Endothelial cell (in vitro differentiated cells): Measurements from ENCODE around the gene MARCHF10. TPM values are rescaled to one million over a fixed set of nuclear protein-coding genes. Genes with fewer than 3 reads are reported as not detected.

Experiments used
- DNase-seq: peaks from one replicate; pipeline ENCODE4 v3.0.0; 2021; ENCODE audit warnings: low spot score
- H3K27ac Mint-ChIP-seq: one replicate; pipeline ENCODE4 v1.8.0; 2021; ENCODE audit warnings: mixed read lengths, inconsistent platforms; ENCODE audit not compliant: unreplicated experiment
- H3K27me3 Mint-ChIP-seq: one replicate; pipeline ENCODE4 v1.8.0; 2021; ENCODE audit warnings: mild to moderate bottlenecking, moderate library complexity, mixed read lengths, inconsistent platforms; ENCODE audit not compliant: unreplicated experiment
- H3K36me3 Mint-ChIP-seq: one replicate; pipeline ENCODE4 v1.8.0; 2021; ENCODE audit warnings: mild to moderate bottlenecking, low read depth, mixed read lengths, inconsistent platforms; ENCODE audit not compliant: unreplicated experiment
- H3K4me1 Mint-ChIP-seq: one replicate; pipeline ENCODE4 v1.8.0; 2021; ENCODE audit warnings: mild to moderate bottlenecking, mixed read lengths, inconsistent platforms; ENCODE audit not compliant: unreplicated experiment
- H3K4me3 Mint-ChIP-seq: one replicate; pipeline ENCODE4 v1.8.0; 2021; ENCODE audit warnings: mild to moderate bottlenecking, mixed read lengths, inconsistent platforms; ENCODE audit not compliant: unreplicated experiment
- H3K9me3 Mint-ChIP-seq: one replicate; pipeline ENCODE4 v1.8.0; 2021; ENCODE audit warnings: mixed read lengths, inconsistent platforms; ENCODE audit not compliant: unreplicated experiment
- total RNA-seq: library from RNA; stranded (reverse); fragmentation: NEBNext Ultra II Directional; extraction: Animal tissue kit (Norgen Biotek cat#: 25700); gene quantifications from one replicate; pipeline ENCODE4 v1.2.1, GENCODE V29; 2021; ENCODE audit not compliant: unreplicated experiment
- TF ChIP-seq, protein P1 (sequence below): fragments of 200-600 bp; sonication (generic); IDR thresholded peaks from one replicate; pipeline ENCODE4 v1.5.0; 2021; ENCODE audit warnings: antibody characterized with exemption; ENCODE audit not compliant: unreplicated experiment

The MARCHF10 gene
- total RNA-seq, 1 donor from 2014 or later, result not detected

DNA sequence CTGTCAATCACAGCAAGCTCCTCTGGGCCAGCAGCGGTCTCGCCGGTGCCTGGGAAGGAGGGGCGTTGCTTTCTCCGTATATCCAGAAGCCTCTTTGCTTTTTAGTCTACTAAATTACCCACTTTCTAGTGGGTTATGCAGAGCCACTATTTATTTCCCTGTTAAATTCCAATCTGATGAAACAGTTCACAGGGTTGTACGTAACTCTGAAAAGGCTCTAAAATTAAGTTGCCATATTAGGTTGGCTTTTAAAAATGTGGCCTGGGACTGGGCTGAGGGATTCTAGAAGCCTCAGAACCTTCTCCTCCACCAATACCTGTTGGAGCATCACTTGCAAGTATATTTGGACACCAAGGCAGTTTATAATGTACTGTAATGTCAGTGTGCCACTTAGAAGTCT lies 27.2 kb downstream of the MARCHF10 start:
- H3K9me3 Mint-ChIP-seq, result no peaks in the 10 kb centered on the region
- TF ChIP-seq, protein P1, sequence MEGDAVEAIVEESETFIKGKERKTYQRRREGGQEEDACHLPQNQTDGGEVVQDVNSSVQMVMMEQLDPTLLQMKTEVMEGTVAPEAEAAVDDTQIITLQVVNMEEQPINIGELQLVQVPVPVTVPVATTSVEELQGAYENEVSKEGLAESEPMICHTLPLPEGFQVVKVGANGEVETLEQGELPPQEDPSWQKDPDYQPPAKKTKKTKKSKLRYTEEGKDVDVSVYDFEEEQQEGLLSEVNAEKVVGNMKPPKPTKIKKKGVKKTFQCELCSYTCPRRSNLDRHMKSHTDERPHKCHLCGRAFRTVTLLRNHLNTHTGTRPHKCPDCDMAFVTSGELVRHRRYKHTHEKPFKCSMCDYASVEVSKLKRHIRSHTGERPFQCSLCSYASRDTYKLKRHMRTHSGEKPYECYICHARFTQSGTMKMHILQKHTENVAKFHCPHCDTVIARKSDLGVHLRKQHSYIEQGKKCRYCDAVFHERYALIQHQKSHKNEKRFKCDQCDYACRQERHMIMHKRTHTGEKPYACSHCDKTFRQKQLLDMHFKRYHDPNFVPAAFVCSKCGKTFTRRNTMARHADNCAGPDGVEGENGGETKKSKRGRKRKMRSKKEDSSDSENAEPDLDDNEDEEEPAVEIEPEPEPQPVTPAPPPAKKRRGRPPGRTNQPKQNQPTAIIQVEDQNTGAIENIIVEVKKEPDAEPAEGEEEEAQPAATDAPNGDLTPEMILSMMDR, result no peak
- H3K4me1 Mint-ChIP-seq, result no peaks in the 10 kb centered on the region
- H3K4me3 Mint-ChIP-seq, result no peak overlapping the region
- no peak for DNase-seq
- H3K36me3 Mint-ChIP-seq, result no peaks in the 10 kb centered on the region
- no peak overlapping the region for H3K27ac Mint-ChIP-seq
- no peaks in the 10 kb centered on the region for H3K27me3 Mint-ChIP-seq

DNA sequence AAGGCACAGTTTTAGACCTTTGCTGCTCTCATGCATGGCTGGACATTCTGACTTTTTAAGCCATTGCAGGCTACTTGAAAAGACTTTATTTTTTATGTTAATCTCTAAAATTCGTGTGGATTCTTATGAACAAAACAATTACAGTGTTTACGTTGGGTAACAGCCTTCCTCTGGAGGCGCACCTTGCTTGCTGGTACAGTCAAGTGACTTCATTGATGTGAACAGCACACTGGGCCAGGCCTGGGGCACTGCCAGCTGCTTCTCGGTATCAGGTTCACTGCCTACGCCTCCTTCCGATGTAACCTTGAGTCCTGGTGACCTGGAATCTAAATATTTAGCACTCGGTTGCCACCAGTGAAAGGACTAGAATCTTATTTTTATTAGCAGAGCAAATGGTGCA lies 27.8 kb downstream of the MARCHF10 start:
- H3K4me3 Mint-ChIP-seq, result no peak overlapping the region
- H3K27ac Mint-ChIP-seq, result no peak overlapping the region
- no peak for DNase-seq
- no peaks in the 10 kb centered on the region for H3K36me3 Mint-ChIP-seq
- TF ChIP-seq, protein P1, result no peak
- H3K27me3 Mint-ChIP-seq, result no peaks in the 10 kb centered on the region
- H3K4me1 Mint-ChIP-seq, result no peaks in the 10 kb centered on the region
- H3K9me3 Mint-ChIP-seq, result no peaks in the 10 kb centered on the region

DNA sequence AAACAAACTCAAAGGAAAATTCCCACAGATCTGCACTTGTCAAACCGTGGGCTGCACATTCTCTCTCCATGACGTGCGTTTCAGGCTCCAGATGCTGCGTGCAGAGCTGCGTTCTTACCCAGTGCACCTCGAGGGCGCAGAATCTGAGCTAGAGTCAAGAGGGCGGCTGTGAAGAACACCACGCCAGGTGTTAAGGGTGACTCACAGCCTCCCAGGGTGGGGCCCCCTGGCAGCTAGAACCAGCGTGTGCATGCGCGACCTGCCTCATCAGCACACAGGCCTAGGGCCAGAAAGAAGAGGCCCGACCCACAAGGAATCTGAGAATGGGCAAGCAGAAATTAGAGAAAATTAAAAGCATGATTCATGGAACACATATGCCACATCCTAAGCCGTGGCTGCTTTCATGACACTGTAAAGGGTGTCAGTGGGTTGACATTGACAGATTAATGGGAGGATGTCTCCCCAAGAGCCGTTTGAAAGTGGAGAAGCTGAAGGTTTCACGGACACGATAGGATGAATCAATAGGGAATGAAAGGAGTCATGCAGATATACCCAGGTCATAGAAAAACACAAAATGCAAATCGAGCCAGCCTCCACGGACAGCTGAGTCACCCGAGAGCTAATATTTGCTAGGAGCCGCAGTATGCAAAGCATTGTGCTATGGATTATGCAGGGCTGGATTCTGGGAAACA lies 29.0 kb downstream of the MARCHF10 start:
- TF ChIP-seq, protein P1, result no peak
- H3K9me3 Mint-ChIP-seq, result no peaks in the 10 kb centered on the region
- peaks cover under 1% of the 10 kb centered on the region for H3K27me3 Mint-ChIP-seq
- H3K27ac Mint-ChIP-seq, result no peak overlapping the region
- H3K36me3 Mint-ChIP-seq, result no peaks in the 10 kb centered on the region
- H3K4me3 Mint-ChIP-seq, result no peak overlapping the region
- H3K4me1 Mint-ChIP-seq, result no peaks in the 10 kb centered on the region
- DNase-seq, result no peak

DNA sequence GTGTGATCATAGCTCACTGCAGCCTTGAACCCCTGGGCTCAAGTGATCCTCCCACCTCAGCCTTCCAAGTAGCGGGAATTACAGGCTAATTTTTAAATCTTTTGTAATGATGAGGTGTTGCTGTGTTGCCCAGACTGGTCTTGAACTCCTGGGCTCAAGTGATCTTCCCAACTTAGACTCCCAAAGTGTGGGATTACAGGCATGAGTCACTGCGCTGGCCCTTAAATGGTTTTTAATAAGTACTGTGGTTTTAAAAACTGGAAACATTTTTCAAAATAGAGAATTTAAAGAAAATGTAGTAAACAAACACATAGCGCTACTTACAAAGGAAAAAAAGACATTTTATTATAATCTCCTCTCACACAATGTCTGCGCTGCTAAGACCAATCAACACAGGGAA lies 32.2 kb downstream of the MARCHF10 start:
- H3K27me3 Mint-ChIP-seq, result peaks cover 5% of the 10 kb centered on the region
- no peak overlapping the region for H3K4me3 Mint-ChIP-seq
- no peak for DNase-seq
- no peaks in the 10 kb centered on the region for H3K9me3 Mint-ChIP-seq
- H3K27ac Mint-ChIP-seq, result no peak overlapping the region
- TF ChIP-seq, protein P1, result no peak
- H3K36me3 Mint-ChIP-seq, result peaks cover 3% of the 10 kb centered on the region
- no peaks in the 10 kb centered on the region for H3K4me1 Mint-ChIP-seq

DNA sequence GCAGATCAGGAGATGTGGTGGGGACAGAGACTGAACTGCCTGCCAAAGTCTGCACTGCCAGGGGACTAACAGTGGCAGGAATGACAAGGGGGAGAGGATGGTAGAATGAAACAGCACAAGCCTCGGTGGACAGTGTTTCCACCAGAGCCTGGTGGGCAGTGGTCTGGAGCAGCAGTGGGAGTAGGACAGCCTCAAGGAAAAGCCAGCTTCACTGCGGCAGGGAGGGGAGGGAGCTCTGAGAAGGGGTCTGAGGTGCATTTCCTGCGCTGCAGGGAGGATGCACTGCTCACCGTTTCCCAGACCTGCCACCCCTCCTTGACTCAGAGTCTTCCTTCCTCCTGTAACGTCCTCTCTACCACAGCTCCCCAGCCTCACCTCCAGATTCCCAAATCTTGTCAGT lies 33.8 kb downstream of the MARCHF10 start:
- peaks cover 3% of the 10 kb centered on the region for H3K36me3 Mint-ChIP-seq
- H3K9me3 Mint-ChIP-seq, result no peaks in the 10 kb centered on the region
- peak overlapping the region; percentile 54 for H3K27ac Mint-ChIP-seq
- no peaks in the 10 kb centered on the region for H3K4me1 Mint-ChIP-seq
- H3K27me3 Mint-ChIP-seq, result peaks cover 5% of the 10 kb centered on the region
- TF ChIP-seq, protein P1, result no peak
- no peak for DNase-seq
- no peak overlapping the region for H3K4me3 Mint-ChIP-seq
